Panc1 (cell line): ENCODE measurements around the gene ENTPD5. TPM values are rescaled to one million over a fixed set of nuclear protein-coding genes. Genes with fewer than 3 reads are reported as not detected.

Experiments used
- ATAC-seq: fragments of 200-7000 bp; cut with Tn5 transposase; 2 replicates; pipeline ENCODE4 v1.9.1; 2020; ENCODE audit warnings: mild to moderate bottlenecking, moderate library complexity
- BruUV-seq: library from RNA; stranded (reverse); fragments of 400-500 nt; replicated peaks from 2 replicates; lab custom pipeline; 2021; lab: Mats Ljungman, UMichigan
- CTCF ChIA-PET: fragments of 300-600 bp; sonication (Branson Sonifier 250); formaldehyde crosslinking; loops from one replicate; lab custom pipeline; 2022; ENCODE audit warnings: antibody characterized with exemption; lab: Charles Lee
- POLR2A ChIA-PET: fragments of 300-600 bp; sonication (Branson Sonifier 250); formaldehyde crosslinking; loops from one replicate; lab custom pipeline; 2022; ENCODE audit warnings: antibody characterized with exemption; lab: Charles Lee
- DNase-seq: peaks from one replicate; pipeline ENCODE4 v3.0.0-alpha.2; 2010; ENCODE audit warnings: low read depth, low spot score
- H3K27ac ChIP-seq: 2 replicates; pipeline ENCODE4 v1.5.1; 2011; ENCODE audit warnings: mild to moderate bottlenecking, low read length, inconsistent platforms
- H3K27me3 ChIP-seq: fragments of 200-500 bp; sonication (Bioruptor generic); 2 replicates; pipeline ENCODE4 v1.6.0; 2014; ENCODE audit warnings: low read length, inconsistent platforms; ENCODE audit not compliant: control insufficient read depth, insufficient read depth
- H3K36me3 ChIP-seq: fragments of 200-500 bp; sonication (Bioruptor generic); 2 replicates; pipeline ENCODE4 v1.5.1; 2014; ENCODE audit warnings: inconsistent platforms, mild to moderate bottlenecking, low read length, moderate library complexity; ENCODE audit not compliant: control insufficient read depth, insufficient read depth
- H3K4me1 ChIP-seq: 2 replicates; pipeline ENCODE4 v1.5.1; 2011; ENCODE audit warnings: inconsistent platforms, mild to moderate bottlenecking, low read length, moderate library complexity; ENCODE audit not compliant: control insufficient read depth, insufficient read depth
- H3K4me3 ChIP-seq, 2 experiments: 2 replicates each; pipeline ENCODE4 v1.5.1; 2011 to 2012; ENCODE audit warnings: low read depth in 2 of 2, low read length in 2 of 2, mild to moderate bottlenecking in 2 of 2, inconsistent platforms in 1 of 2, moderate library complexity in 1 of 2
- H3K9me3 ChIP-seq: fragments of 200-500 bp; sonication (Bioruptor generic); 2 replicates; pipeline ENCODE4 v1.5.1; 2014; ENCODE audit warnings: low read depth, mild to moderate bottlenecking, inconsistent platforms, low read length, moderate library complexity; ENCODE audit not compliant: control insufficient read depth, insufficient read depth
- CTCF ChIP-seq: fragments of 450-650 bp; IDR thresholded peaks from 2 replicates; pipeline ENCODE4 v1.5.1; 2017; ENCODE audit warnings: mild to moderate bottlenecking
- POLR2AphosphoS5 ChIP-seq: IDR thresholded peaks from 2 replicates; pipeline ENCODE4 v1.6.1; 2012; ENCODE audit warnings: mild to moderate bottlenecking, low read depth, low read length, moderate library complexity
- REST ChIP-seq, 2 experiments: IDR thresholded peaks; 2 replicates each; pipeline ENCODE4 v1.6.1; 2011 to 2012; ENCODE audit warnings: low read depth in 2 of 2, control low read depth in 1 of 2, low read length in 1 of 2, mild to moderate bottlenecking in 1 of 2, moderate library complexity in 1 of 2; ENCODE audit not compliant: insufficient read depth in 1 of 2
- SIN3A ChIP-seq: IDR thresholded peaks from 2 replicates; pipeline ENCODE4 v1.6.1; 2012; ENCODE audit warnings: low read depth, mild to moderate bottlenecking, low read length, moderate library complexity, borderline replicate concordance; ENCODE audit not compliant: insufficient read depth
- TCF7L2 ChIP-seq: IDR thresholded peaks from 2 replicates; pipeline ENCODE4 v1.6.1; 2011; ENCODE audit warnings: mild to moderate bottlenecking, low read depth, low read length, inconsistent platforms
- in situ Hi-C: cut with HindIII; loops from 2 replicates; pipeline ENCODE4 v1.10.0; 2016; ENCODE audit warnings: low sequenced_read_pairs, low pct_unique_long_range_greater_than_20kb
- intact Hi-C: fragments of 100-400 bp; cut with micrococcal nuclease; formaldehyde crosslinking; loops from one replicate; pipeline ENCODE4 v1.10.0; 2022; ENCODE audit not compliant: unreplicated experiment
- total RNA-seq: library from RNA; stranded (reverse); gene quantifications from one replicate; pipeline ENCODE4 v1.2.1, GENCODE V29; 2021; ENCODE audit not compliant: unreplicated experiment

The ENTPD5 gene
- total RNA-seq, 1 experiment from 2014 or later = 13.0 TPM

- TF ChIP-seq TCF7L2 (no peak), CTCF (no peak), REST (IDR thresholded peaks at IDR 0.05; ENCODE audit: insufficient read depth in 1 of 2, low read depth in 2 of 2, low read length in 1 of 2) (no peak), POLR2AphosphoS5 (no peak), SIN3A (no peak)
- TSS peak; percentile 66 for BruUV-seq
- no peak for DNase-seq
These were observed 908 bp downstream of the ENTPD5 start for GRCh38 chr14:74018174-74018585.

GRCh38 chr14:74015963-74016362 lies 3.1 kb downstream of the ENTPD5 start:
- no TSS peak for BruUV-seq
- no peaks in the 10 kb centered on the region for H3K27me3 ChIP-seq
- DNase-seq = no peak
- intact Hi-C loops (no loop called here), in situ Hi-C loops (no loop called here)
- ChIA-PET POLR2A (interaction anchor here (0.6 kb wide), 1 partner anchor 64 kb away, joined by 3 read pairs; no protein-coding TSS in a partner anchor), CTCF (no interaction called here)
- H3K36me3 ChIP-seq = peaks cover 5% of the 10 kb centered on the region
- H3K4me1 ChIP-seq = no peaks in the 10 kb centered on the region
- ATAC-seq = no peak
- H3K9me3 ChIP-seq = no peaks in the 10 kb centered on the region
- H3K27ac ChIP-seq = no peak overlapping the region
- no peak for TF ChIP-seq TCF7L2
- no peak for TF ChIP-seq REST (IDR thresholded peaks at IDR 0.05; ENCODE audit: insufficient read depth in 1 of 2, low read depth in 2 of 2, low read length in 1 of 2)
- no peak for TF ChIP-seq SIN3A
- H3K4me3 ChIP-seq = no peak overlapping the region

More at GRCh38 chr14:74018174-74018585, 908 bp downstream of the ENTPD5 start:
- ChIA-PET CTCF (no interaction called here), POLR2A (interaction anchor here (0.7 kb wide), 2 partner anchors 64 to 67 kb away, joined by 5 read pairs; no protein-coding TSS in a partner anchor)
- Histone ChIP-seq H3K27me3 (no peaks in the 10 kb centered on the region), H3K27ac (peak overlapping the region; percentile 89), H3K4me1 (no peaks in the 10 kb centered on the region), H3K4me3 (peak overlapping the region; percentile 76 to 84), H3K36me3 (peaks cover 5% of the 10 kb centered on the region), H3K9me3 (no peaks in the 10 kb centered on the region)
- in situ Hi-C loops (no loop called here), intact Hi-C loops (no loop called here)
- ATAC-seq = no peak
